CD14-positive monocyte (primary cell): ENCODE data around the gene SLC25A25. TPM values are rescaled to one million over a fixed set of nuclear protein-coding genes. Genes with fewer than 3 reads are reported as not detected.

Experiments used
- DNase-seq, 3 donors: peaks; one replicate each; pipeline ENCODE4 v3.0.0-alpha.2; 2011 to 2022
- H2AFZ ChIP-seq: 2 replicates; pipeline ENCODE4 v1.6.0; 2012; ENCODE audit warnings: mild to moderate bottlenecking, low read depth, low read length, inconsistent platforms; ENCODE audit not compliant: insufficient read depth, poor library complexity, severe bottlenecking
- H3K27ac ChIP-seq, 2 donors: 1 replicate in 1 of 2; 2 replicates in 1 of 2; pipeline ENCODE4 v1.5.1; 2012 to 2013; ENCODE audit warnings: low read length in 2 of 2, control low read depth in 1 of 2, inconsistent platforms in 1 of 2, low read depth in 1 of 2, mild to moderate bottlenecking in 1 of 2
- H3K27me3 ChIP-seq, 2 donors: one replicate each; pipeline versions ENCODE4 v1.6.0 to v1.6.1; 2011 to 2013; ENCODE audit warnings: low read length in 2 of 2; ENCODE audit not compliant: control insufficient read depth in 2 of 2, insufficient read depth in 2 of 2
- H3K36me3 ChIP-seq, 2 donors: replicated peaks in 1 of 2; 1 replicate in 1 of 2; 2 replicates in 1 of 2; pipeline versions ENCODE4 v1.5.1 to v1.6.1; 2012 to 2013; ENCODE audit warnings: low read length in 2 of 2, control low read depth in 1 of 2, inconsistent platforms in 1 of 2, mild to moderate bottlenecking in 1 of 2; ENCODE audit not compliant: insufficient read depth in 2 of 2, control insufficient read depth in 1 of 2
- H3K4me1 ChIP-seq, 2 donors: 1 replicate in 1 of 2; 2 replicates in 1 of 2; pipeline versions ENCODE4 v1.5.1 to v1.6.1; 2012 to 2013; ENCODE audit warnings: low read length in 2 of 2, control low read depth in 1 of 2, inconsistent platforms in 1 of 2, mild to moderate bottlenecking in 1 of 2, moderate library complexity in 1 of 2; ENCODE audit not compliant: insufficient read depth in 2 of 2, control insufficient read depth in 1 of 2
- H3K4me2 ChIP-seq: replicated peaks from 2 replicates; pipeline ENCODE3; 2012; ENCODE audit warnings: low read length, moderate library complexity, mild to moderate bottlenecking; ENCODE audit not compliant: poor library complexity, severe bottlenecking; ENCODE audit errors: extremely low read depth
- H3K4me3 ChIP-seq, 3 experiments: fragments of 200-600 bp in 1 of 3; sonication (generic) in 1 of 3; replicated peaks in 1 of 3; 1 replicate in 2 of 3; 2 replicates in 1 of 3; pipeline ENCODE4 v1.5.1; 2011 to 2013; ENCODE audit warnings: low read length in 3 of 3, mild to moderate bottlenecking in 3 of 3, control low read depth in 2 of 3, low read depth in 2 of 3, inconsistent platforms in 1 of 3, moderate library complexity in 1 of 3
- H3K79me2 ChIP-seq: 2 replicates; pipeline ENCODE4 v1.6.0; 2012; ENCODE audit warnings: mild to moderate bottlenecking, control low read depth, inconsistent platforms, low read length, moderate library complexity; ENCODE audit not compliant: insufficient read depth
- H3K9ac ChIP-seq: 2 replicates; pipeline ENCODE4 v1.6.0; 2017; ENCODE audit warnings: low read length, mild to moderate bottlenecking; ENCODE audit not compliant: insufficient read depth, poor library complexity, severe bottlenecking
- H3K9me3 ChIP-seq, 2 donors: replicated peaks in 1 of 2; 1 replicate in 1 of 2; 2 replicates in 1 of 2; pipeline versions ENCODE4 v1.5.1 to v1.6.1; 2012 to 2013; ENCODE audit warnings: low read length in 2 of 2, control low read depth in 1 of 2; ENCODE audit not compliant: control insufficient read depth in 1 of 2, insufficient read depth in 1 of 2
- H4K20me1 ChIP-seq: 2 replicates; pipeline ENCODE4 v1.6.0; 2012; ENCODE audit warnings: mild to moderate bottlenecking, low read length, control low read depth, moderate library complexity; ENCODE audit not compliant: insufficient read depth
- H3K27ac Mint-ChIP-seq, 7 donors: one replicate each; pipeline ENCODE4 v1.8.0; 2020; ENCODE audit warnings: mild to moderate bottlenecking in 7 of 7, mixed read lengths in 7 of 7, moderate library complexity in 6 of 7, inconsistent platforms in 2 of 7
- H3K27me3 Mint-ChIP-seq, 3 donors: one replicate each; pipeline ENCODE4 v1.8.0; 2021 to 2022; ENCODE audit warnings: low read depth in 3 of 3, mild to moderate bottlenecking in 3 of 3, mixed read lengths in 3 of 3, moderate library complexity in 3 of 3, inconsistent platforms in 1 of 3
- H3K36me3 Mint-ChIP-seq, 2 donors: one replicate each; pipeline ENCODE4 v1.8.0; 2020; ENCODE audit warnings: mixed read lengths in 2 of 2, inconsistent platforms in 1 of 2, mild to moderate bottlenecking in 1 of 2
- H3K4me1 Mint-ChIP-seq: one replicate; pipeline ENCODE4 v1.8.0; 2020; ENCODE audit warnings: mild to moderate bottlenecking, mixed read lengths
- H3K4me3 Mint-ChIP-seq, 2 donors: one replicate each; pipeline ENCODE4 v1.8.0; 2020; ENCODE audit warnings: mild to moderate bottlenecking in 2 of 2, mixed read lengths in 2 of 2, moderate library complexity in 1 of 2
- H3K9me3 Mint-ChIP-seq, 7 donors: one replicate each; pipeline ENCODE4 v1.8.0; 2020 to 2022; ENCODE audit warnings: mixed read lengths in 7 of 7, mild to moderate bottlenecking in 6 of 7, moderate library complexity in 6 of 7, inconsistent platforms in 2 of 7
- CTCF ChIP-seq: fragments of 200-600 bp; IDR thresholded peaks from one replicate; pipeline ENCODE4 v1.8.0; 2022; ENCODE audit warnings: antibody characterized with exemption, mild to moderate bottlenecking
- WGBS: methylation state at CpG from one replicate; pipeline ENCODE4 v1.1.5; 2013; ENCODE audit warnings: missing lambda C conversion rate; ENCODE audit not compliant: insufficient coverage; 5-methylcytosine and 5-hydroxymethylcytosine counted together
- intact Hi-C, 2 donors: fragments of 100-400 bp; cut with micrococcal nuclease; formaldehyde crosslinking; loops; one replicate each; pipeline versions ENCODE4 v1.15.0 to v1.15.1; 2023
- polyA plus RNA-seq, 3 donors: library from polyadenylated mRNA; depleted of rRNA in 1 of 3; unstranded in 2 of 3; stranded (reverse) in 1 of 3; fragments of 300-500 nt in 2 of 3; fragments of >200 nt in 1 of 3; fragmentation: Illumina TruSeq in 2 of 3; gene quantifications; 1 replicate in 2 of 3; 2 replicates in 1 of 3; pipeline ENCODE4 v1.2.3, GENCODE V29; 2012 to 2021

Gene SLC25A25
- polyA plus RNA-seq, 3 donors: 5.1 to 43.3 (median 6.3) TPM

GRCh38 chr9:128096616-128097536, 28.8 kb downstream of the SLC25A25 start:
- Histone ChIP-seq H3K4me1 (peaks cover 69 to 76% of the 10 kb centered on the region in 2 donors), H3K4me3 (no peak overlapping the region), H3K9me3 (no peaks in the 10 kb centered on the region), H3K27ac (peak overlapping the region; percentile 12 to 89), H4K20me1 (peaks cover 65% of the 10 kb centered on the region), H3K4me2 (no peak overlapping the region), H2AFZ (no peak overlapping the region), H3K27me3 (no peaks in the 10 kb centered on the region), H3K36me3 (peaks cover 14 to 17% of the 10 kb centered on the region in 2 donors), H3K79me2 (peaks cover 79% of the 10 kb centered on the region), H3K9ac (peak overlapping the region; percentile 20)
- intact Hi-C loops: no loop called here
- no peak for TF ChIP-seq CTCF
- peaks cover 16 to 38% of the 10 kb centered on the region in 2 donors for H3K36me3 Mint-ChIP-seq
- H3K4me1 Mint-ChIP-seq: peaks cover 68% of the 10 kb centered on the region
- DNase-seq: no peak
- H3K27ac Mint-ChIP-seq: peak overlapping the region; percentile 90 to 99 (median 97)
- H3K27me3 Mint-ChIP-seq: no peaks in the 10 kb centered on the region
- 85% methylated on average over 12 of the region's 19 CpGs for WGBS
- H3K4me3 Mint-ChIP-seq: no peak overlapping the region
- H3K9me3 Mint-ChIP-seq: no peaks in the 10 kb centered on the region

GRCh38 chr9:128097543-128098296, 29.7 kb downstream of the SLC25A25 start:
- Histone ChIP-seq H3K4me2 (peak overlapping the region; percentile 85), H4K20me1 (peaks cover 65% of the 10 kb centered on the region), H3K79me2 (peaks cover 70% of the 10 kb centered on the region), H3K4me3 (peak overlapping the region in 1 of 3 experiments; percentile 73), H2AFZ (no peak overlapping the region), H3K9ac (peak overlapping the region; percentile 20), H3K36me3 (peaks cover 23 to 26% of the 10 kb centered on the region in 2 donors), H3K27me3 (no peaks in the 10 kb centered on the region), H3K9me3 (no peaks in the 10 kb centered on the region), H3K27ac (peak overlapping the region; percentile 84 to 89), H3K4me1 (peaks cover 61 to 67% of the 10 kb centered on the region in 2 donors)
- Mint-ChIP-seq H3K36me3 (peaks cover 23 to 40% of the 10 kb centered on the region in 2 donors), H3K4me1 (peaks cover 60% of the 10 kb centered on the region), H3K9me3 (no peaks in the 10 kb centered on the region), H3K4me3 (peak overlapping the region in 1 of 2 donors; percentile 89), H3K27ac (peak overlapping the region; percentile 90 to 99 (median 97)), H3K27me3 (no peaks in the 10 kb centered on the region)
- no peak for TF ChIP-seq CTCF
- intact Hi-C loops: loop anchor here in 1 of 2 donors (2.0 kb wide), 1 partner anchor 25 kb away; no protein-coding TSS in a partner anchor
- 63% methylated on average over 8 of the region's 13 CpGs for WGBS
- no peak for DNase-seq
